HFFc6 (cell line): ENCODE measurements around the gene SPSB2. TPM values are rescaled to one million over a fixed set of nuclear protein-coding genes. Genes with fewer than 3 reads are reported as not detected.
A peak's percentile ranks its signal among the peaks of the same experiment; 100 is the strongest.
"Not testable (repeated sequence)": the region's sequence is repeated elsewhere in the genome, so short reads cannot be mapped to it uniquely, and the experiment has no call there.

Experiments used
- DNase-seq: peaks from one replicate; pipeline ENCODE4 v3.0.0-alpha.2; 2018
- H3K27ac Mint-ChIP-seq: 2 replicates; pipeline ENCODE4 v1.8.0; 2020; ENCODE audit warnings: mild to moderate bottlenecking, mixed read lengths
- H3K27me3 Mint-ChIP-seq: 2 replicates; pipeline ENCODE4 v1.8.0; 2021; ENCODE audit warnings: mild to moderate bottlenecking, moderate library complexity, mixed read lengths; ENCODE audit not compliant: insufficient read depth
- H3K36me3 Mint-ChIP-seq: 2 replicates; pipeline ENCODE4 v1.8.0; 2021; ENCODE audit warnings: low read depth, mixed read lengths
- H3K4me1 Mint-ChIP-seq: 2 replicates; pipeline ENCODE4 v1.8.0; 2020; ENCODE audit warnings: low read depth, mixed read lengths
- H3K4me3 Mint-ChIP-seq: 2 replicates; pipeline ENCODE4 v1.8.0; 2020; ENCODE audit warnings: mild to moderate bottlenecking, moderate library complexity, mixed read lengths
- H3K9me3 Mint-ChIP-seq: 2 replicates; pipeline ENCODE4 v1.8.0; 2020; ENCODE audit warnings: mild to moderate bottlenecking, mixed read lengths
- total RNA-seq, 6 experiments: library from RNA; stranded (reverse); fragmentation: NEBNext Ultra II Directional; extraction: Animal tissue kit (Norgen Biotek cat#: 25700); gene quantifications; 2 replicates in 1 of 6; 3 replicates in 5 of 6; pipeline ENCODE4 v1.2.3, GENCODE V29; 2021
- TF ChIP-seq, protein P1 (sequence below): fragments of 200-600 bp; sonication (generic); IDR thresholded peaks from 2 replicates; pipeline ENCODE4 v1.5.0; 2021; ENCODE audit warnings: antibody characterized with exemption, mild to moderate bottlenecking

The SPSB2 gene
- total RNA-seq, 6 experiments from 2014 or later = 12.1 to 13.9 (median 13.0) TPM

DNA sequence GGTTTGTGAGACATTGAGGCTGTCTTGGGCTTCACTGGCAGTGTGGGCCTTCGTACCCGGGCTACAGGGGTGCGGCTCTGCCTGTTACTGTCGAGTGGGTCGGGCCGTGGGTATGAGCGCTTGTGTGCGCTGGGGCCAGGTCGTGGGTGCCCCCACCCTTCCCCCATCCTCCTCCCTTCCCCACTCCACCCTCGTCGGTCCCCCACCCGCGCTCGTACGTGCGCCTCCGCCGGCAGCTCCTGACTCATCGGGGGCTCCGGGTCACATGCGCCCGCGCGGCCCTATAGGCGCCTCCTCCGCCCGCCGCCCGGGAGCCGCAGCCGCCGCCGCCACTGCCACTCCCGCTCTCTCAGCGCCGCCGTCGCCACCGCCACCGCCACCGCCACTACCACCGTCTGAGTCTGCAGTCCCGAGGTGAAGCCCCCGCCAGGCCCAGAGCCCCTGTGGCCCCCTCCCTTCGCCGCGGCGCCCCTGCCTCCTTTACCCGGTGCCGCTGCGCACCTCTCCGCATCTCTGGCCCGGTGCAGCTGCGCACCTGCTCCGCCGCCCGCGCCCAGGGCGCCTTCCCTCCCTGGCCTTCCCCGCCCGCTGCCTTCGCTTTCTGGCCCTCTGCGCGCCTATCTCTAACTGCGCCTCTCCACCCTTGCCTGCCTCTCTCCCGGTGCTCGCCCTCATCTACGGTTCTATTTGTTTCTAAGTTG lies 41.3 kb upstream of the SPSB2 start, which contains the start of gene ENO2:
ENO2 (plus strand) TSS at position 335 of the 701 bp plus-strand sequence. CDS start 1,253 bp downstream, outside the sequence.
- TF ChIP-seq, protein P1, sequence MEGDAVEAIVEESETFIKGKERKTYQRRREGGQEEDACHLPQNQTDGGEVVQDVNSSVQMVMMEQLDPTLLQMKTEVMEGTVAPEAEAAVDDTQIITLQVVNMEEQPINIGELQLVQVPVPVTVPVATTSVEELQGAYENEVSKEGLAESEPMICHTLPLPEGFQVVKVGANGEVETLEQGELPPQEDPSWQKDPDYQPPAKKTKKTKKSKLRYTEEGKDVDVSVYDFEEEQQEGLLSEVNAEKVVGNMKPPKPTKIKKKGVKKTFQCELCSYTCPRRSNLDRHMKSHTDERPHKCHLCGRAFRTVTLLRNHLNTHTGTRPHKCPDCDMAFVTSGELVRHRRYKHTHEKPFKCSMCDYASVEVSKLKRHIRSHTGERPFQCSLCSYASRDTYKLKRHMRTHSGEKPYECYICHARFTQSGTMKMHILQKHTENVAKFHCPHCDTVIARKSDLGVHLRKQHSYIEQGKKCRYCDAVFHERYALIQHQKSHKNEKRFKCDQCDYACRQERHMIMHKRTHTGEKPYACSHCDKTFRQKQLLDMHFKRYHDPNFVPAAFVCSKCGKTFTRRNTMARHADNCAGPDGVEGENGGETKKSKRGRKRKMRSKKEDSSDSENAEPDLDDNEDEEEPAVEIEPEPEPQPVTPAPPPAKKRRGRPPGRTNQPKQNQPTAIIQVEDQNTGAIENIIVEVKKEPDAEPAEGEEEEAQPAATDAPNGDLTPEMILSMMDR = no peak
- peak within 1 kb of the TSS; percentile 94 for H3K4me3 Mint-ChIP-seq
- peaks cover 4% of the 10 kb centered on the region; the same call in 1 of the 2 replicates for H3K36me3 Mint-ChIP-seq
- H3K4me1 Mint-ChIP-seq = peaks cover 37% of the 10 kb centered on the region
- DNase-seq = peak; percentile 42
- H3K27ac Mint-ChIP-seq = peak within 1 kb of the TSS; percentile 64
- H3K9me3 Mint-ChIP-seq = no peaks in the 10 kb centered on the region
- peaks cover 4% of the 10 kb centered on the region for H3K27me3 Mint-ChIP-seq

DNA sequence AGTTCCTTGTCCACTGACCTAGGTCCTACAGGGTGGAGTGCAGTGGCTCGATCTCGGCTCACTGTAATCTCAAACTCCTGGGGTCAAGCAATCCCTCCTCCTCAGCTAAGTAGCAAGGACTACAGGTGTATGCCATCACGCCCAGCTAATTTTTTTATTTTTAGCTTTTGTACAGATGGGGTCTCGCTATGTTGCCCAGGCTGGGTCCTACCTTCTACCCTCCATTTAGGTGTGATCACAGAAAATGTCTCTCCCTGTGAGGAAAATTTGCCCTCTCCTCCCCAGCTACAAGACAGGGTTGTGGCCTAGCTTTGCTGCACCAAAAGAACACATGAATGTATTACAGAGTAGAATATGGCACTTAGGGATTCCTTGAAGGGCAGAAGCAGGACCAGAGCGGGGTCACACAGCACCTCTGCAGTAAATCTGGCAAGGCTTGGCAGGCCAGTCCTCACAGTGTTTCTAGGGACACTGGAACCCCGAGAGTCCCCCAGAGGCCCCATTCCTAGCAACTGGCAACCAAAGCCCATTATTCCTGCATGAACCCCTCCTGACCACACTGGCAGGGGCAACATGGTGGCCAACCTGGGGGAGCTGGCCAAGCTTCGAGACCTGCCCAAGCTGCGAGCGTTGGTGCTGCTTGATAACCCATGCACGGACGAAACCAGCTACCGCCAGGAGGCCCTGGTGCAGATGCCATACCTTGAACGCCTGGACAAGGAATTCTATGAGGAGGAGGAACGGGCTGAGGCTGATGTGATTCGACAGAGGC lies 39.2 kb upstream of the SPSB2 start:
- DNase-seq = no peak
- Mint-ChIP-seq H3K4me3 (no peak overlapping the region), H3K27ac (no peak overlapping the region), H3K4me1 (peaks cover 31% of the 10 kb centered on the region), H3K27me3 (peaks cover 4% of the 10 kb centered on the region), H3K9me3 (no peaks in the 10 kb centered on the region), H3K36me3 (no peaks in the 10 kb centered on the region)
- TF ChIP-seq, protein P1 = no peak

GRCh38 chr12:6909421-6910145 lies 36.5 kb upstream of the SPSB2 start:
- no peak overlapping the region for H3K27ac Mint-ChIP-seq
- no peak overlapping the region for H3K4me3 Mint-ChIP-seq
- no peaks in the 10 kb centered on the region for H3K9me3 Mint-ChIP-seq
- H3K4me1 Mint-ChIP-seq = peaks cover 7% of the 10 kb centered on the region; the same call in 1 of the 2 replicates
- TF ChIP-seq, protein P1 = no peak
- H3K27me3 Mint-ChIP-seq = peaks cover 4% of the 10 kb centered on the region
- no peak for DNase-seq
- H3K36me3 Mint-ChIP-seq = no peaks in the 10 kb centered on the region

GRCh38 chr12:6908141-6908540 lies 35.0 kb upstream of the SPSB2 start:
- H3K27ac Mint-ChIP-seq, H3K4me1 Mint-ChIP-seq, DNase-seq, H3K9me3 Mint-ChIP-seq, H3K36me3 Mint-ChIP-seq, H3K4me3 Mint-ChIP-seq, H3K27me3 Mint-ChIP-seq: not testable (repeated sequence)

DNA sequence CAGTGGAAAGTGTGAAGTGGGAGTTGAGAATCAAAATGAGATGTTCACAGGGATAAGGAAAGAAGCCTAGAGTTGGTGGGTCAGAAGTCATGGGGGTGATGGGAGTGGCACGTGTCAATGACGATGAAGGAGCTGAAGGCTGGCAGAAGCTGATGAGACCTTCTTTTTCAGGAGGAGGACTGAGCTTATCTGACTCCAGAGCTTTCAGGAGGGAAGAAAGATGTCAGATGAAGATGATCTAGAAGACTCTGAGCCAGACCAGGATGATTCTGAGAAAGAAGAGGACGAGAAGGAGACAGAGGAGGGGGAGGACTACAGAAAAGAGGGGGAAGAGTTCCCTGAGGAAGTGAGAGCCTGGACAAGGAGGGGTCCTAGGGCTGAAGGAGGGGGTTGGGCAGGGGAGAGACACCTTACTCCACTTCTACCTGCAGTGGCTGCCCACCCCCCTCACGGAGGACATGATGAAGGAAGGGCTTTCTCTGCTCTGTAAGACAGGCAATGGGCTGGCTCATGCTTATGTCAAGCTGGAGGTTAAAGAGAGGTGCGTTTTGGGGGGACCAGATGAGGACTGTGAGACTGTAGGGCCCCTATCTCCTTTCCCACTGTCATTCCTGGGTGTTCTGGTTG lies 32.4 kb upstream of the SPSB2 start:
- no peak for DNase-seq
- Mint-ChIP-seq H3K27ac (no peak overlapping the region), H3K4me1 (no peaks in the 10 kb centered on the region), H3K9me3 (no peaks in the 10 kb centered on the region), H3K27me3 (no peaks in the 10 kb centered on the region; the same call in 1 of the 2 replicates), H3K4me3 (no peak overlapping the region), H3K36me3 (no peaks in the 10 kb centered on the region)
- TF ChIP-seq, protein P1 = no peak
